ENCODE data around the gene CETN1.

CETN1 gene

DNA sequence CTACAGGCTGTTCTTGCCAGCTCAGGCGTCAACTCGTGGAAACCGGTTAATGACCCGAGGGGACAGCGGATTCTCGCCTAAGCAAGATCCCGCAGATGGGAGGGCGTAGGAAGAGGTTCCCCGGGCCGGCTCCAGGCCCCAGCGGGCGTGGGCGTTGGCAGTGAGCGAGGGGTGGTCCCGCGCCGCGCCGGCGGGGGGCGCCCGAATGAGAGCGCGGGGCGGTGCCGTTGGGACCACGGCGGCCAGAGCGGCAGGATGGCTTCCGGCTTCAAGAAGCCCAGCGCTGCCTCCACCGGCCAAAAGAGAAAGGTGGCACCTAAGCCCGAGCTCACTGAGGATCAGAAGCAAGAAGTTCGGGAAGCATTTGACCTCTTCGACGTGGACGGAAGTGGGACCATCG, at the start of gene CETN1:
TSS of gene CETN1 (plus strand) at position 227 of the 400 bp plus-strand sequence. CDS start at position 256, 29 bp downstream.
- DNase-seq: no peak

DNA sequence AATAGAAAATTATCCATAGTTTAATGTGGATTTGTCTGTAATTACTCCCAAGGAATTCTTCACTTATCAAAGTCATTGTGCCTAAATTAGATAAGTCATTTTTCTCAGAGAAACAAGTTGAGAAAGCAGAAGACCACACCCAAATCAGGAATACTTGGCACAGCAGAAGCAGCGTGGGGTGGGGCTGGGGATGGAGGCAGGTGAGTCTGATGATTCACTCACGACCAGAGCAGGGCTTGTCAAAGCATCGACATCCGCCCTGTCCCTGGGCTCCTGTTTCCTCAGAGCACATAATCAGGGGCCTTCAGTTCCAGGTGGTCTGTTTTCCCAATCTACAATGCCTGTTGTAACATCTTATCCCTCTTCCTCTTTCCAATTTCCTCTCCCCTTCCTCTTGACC, 48.2 kb upstream of the CETN1 start:
- DNase-seq: no peak

DNA sequence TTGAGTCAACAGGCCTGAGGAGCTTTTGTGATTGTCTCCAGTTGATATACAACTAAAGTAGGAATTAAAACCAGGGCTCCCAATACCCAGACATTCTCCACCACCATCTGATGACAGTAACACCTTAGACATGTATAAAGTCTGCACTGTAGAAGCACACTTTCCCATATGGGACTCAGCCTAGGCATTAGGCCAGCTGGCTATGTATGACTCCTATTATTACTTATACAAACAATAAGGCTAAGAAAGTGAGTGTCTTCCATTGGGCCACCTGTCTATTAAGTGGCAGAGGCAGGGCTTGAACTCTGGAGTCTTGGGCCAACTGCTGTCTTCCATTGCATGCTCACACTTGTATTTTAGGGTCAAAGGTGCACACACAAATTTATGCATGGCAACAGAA, 47.5 kb upstream of the CETN1 start:
- DNase-seq: no peak

DNA sequence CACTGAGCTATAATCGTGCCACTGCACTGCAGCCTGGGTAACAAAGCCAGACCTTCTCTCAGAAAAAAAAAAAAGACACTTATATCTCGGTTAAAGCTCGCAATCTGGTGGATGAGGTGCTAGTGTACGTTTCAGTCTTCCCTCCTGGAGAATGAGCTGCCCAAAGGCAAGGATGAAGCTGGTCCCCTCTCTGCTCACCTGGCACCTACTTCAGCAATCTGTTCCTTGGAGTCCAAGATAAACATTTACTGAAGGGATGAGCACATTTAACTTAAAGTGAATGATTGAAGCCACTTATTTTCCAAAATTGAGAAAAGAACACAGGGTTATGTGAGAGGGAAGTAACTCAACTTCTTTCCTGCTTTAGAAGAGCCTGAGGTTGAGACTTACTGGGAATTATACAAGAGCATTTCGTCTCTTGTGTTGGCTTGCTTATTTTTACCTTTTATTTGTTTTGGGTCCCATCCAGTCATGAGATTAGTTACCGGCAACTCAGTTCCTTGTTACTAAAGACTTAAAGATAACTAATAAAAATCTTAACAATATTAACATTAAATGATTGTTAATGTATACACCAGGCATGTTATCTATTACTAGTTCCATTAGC, 46.1 kb upstream of the CETN1 start:
- DNase-seq: no peak

DNA sequence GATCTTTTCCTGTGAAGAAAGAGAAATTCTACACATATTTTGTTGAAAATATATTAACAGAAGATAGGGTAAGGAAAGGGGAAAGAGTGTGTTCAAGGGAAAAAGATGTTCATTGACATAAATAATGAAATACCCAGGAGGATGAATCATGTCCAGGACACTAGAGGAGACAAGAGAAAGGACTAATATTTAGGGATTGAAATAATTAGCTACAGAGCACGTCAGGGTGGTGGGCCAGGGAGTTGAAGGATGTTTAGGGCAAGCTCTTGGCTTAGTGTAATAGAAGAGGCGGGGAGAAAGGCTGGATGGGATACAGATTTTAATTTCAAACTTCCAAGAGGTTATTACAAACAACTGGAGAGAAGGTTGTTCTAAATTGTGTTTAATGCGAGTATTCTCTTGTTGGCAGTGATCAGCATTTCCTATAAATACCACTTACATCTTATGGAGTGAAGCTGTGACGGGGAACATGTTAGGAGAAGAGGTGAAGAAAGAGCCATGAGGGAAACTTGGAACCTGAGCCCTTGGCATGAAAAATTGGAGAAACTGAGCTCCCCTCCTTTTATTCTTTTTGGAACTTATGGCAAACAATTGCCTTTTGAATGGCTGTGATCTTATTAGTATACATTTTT, 36.6 kb upstream of the CETN1 start:
- no peak for DNase-seq

DNA sequence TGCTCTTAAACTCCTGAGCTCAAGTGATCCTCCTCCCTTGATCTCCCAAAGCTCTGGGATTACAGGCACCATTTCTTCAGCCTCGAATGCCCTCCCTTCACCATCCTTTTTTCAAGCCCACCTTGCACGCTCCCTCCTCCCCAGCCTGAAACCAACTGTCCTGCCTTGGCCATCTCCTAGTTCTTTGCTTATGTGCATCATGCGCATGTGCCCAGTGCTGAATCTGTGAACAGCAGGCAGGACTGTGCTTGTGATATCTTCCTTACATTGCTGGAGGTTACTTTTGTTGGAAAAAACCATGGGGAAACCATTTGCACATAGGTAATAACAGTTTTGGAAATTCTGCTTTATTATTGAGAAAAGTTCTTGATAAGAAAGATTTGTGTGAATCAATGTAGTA, 30.2 kb upstream of the CETN1 start:
- DNase-seq: no peak

DNA sequence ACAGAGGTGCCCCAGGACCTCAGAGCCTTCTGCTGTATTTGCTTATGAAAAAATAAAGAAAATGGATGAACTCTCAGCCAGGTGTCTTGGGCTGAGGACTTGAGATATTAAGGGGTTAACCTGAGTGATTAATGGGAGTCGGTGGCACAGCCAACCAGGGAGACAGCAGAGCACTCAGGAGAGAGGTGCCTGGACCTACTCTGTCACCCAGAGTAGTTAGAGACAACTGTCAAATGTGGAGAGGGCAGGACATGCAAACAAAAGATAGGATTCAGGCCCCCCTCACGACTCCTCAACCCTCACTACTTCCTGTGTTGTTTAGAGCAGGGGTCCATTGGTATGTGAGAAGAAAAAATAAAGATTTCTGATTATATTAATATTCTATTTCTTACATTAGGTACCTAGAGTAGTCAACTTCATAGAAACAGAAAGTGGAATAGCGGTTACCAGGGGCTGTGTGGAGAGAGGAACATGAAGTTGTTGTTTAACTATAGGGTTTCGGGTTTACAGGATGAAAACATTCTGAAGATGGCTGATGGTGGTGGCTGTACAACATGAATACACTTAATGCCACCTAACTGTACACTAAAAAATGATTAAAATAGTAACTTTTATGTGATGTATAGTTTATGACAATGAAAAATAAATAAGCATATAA, 28.6 kb upstream of the CETN1 start:
- no peak for DNase-seq

DNA sequence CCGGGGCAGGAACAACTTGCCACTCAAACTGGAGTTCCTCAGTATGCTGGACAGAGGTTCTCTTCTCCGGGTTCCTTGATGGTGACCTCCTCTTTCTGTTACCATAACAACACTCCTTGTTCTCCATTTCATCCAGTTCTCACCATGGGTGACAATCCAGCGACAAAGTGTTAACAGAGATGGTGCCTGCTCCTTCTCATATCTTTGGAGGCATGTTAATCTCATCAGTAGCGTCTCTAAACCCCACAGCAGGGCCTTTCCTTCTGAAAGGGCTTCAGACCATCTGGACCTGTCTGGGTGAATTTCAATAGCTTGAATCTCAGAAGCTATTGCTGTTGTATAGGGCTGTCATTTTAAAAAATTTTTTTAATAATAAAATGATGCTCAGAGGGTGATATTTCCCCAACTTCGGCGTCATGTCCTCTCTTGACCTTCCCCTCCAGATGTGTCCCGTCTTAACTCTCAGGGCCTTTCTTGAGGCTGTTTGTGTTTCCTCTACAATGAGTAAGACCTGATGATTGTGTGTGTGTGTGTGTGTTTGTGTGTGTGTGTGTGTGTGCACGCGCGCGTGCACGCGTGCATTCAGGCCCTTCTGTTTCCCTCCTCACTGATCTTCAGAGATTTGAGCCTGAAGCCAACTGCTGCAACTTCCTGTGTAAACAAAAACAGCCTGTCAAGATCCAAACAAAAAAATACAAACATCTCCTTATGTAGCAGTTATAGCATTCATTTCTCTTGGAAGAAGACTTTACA, 24.3 kb upstream of the CETN1 start:
- DNase-seq: no peak

DNA sequence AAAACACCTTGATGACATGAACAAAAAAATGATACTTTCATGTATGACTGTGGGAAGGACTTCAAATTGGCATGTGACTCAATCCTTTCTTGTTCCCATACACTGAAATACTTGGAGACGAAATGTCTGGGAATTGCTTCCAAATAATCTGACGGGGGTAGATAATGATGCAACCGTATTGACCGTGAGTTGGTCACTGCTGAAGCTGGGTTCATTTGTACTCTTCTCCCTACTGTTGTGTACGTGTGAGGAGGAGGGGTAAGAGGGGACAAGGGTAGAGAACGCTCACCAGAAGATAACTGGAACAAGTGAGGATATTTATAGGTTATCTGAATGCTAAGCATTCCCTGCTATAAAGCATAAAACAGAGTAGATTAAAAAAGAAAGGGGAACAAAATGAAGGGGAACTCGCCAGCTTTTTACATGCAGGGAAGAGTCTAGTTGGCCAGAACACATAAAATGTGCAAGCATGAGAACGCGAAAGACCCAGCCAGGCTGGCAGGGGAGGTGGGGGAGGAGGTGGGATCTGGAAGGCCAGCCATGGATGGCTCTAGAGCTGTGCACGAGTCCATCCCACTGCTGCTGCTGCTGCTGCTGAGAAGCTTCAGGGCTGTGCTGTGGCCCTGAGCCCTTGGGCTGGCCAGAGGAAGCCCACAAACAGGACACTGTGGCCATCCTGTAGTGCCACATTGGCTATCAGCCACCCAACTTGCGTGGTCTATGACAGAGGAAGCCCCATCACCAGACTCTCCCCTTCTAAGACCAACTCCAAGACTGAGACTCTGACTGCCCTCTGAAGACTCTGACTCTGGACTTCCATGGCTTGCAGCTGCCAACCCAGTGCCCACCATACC, 15.2 kb upstream of the CETN1 start:
- DNase-seq: no peak

DNA sequence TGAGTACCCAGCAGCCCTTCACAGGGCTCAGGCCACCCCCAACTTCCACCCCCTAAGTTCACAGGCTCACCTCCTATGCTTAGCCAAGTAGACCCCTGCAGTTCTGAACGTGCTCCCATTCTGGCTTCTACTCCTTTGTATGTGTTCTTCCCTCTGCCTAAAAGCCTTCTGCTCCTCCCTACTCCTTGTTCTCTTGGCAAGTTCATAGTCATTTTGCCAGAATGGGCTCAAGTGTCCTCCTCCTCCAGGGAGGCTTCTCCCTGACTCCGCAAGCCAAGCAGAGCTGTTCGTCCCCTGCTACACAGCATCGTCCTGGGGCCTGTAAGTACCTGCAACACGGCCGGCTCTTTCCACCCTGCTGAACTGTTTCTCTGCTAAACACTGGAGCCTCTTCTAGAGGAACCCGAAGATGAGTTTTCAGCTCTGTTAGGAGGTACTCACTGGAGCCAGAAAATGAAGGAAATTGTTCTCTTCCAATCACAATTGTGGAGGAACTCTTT, 14.6 kb upstream of the CETN1 start:
- no peak for DNase-seq

DNA sequence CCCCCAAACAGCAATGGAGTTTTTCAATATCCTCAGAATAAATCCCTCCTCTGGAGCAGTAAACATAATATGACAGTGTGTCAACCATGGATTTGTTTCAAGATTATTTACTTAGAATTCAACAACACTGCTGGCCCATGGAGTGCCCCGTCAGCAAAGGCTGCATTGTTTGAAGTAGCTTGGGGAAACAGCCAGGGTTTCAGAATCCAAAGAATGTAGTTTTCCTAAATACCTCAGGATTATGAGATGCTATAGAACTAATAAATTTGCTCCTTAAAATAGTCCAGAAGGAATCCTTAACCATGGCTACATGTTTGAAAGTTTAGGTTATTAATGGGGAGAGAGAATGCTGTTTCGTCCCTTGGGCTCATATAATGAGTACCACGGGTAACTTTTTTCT, 13.1 kb upstream of the CETN1 start:
- peak; percentile 37 for DNase-seq

DNA sequence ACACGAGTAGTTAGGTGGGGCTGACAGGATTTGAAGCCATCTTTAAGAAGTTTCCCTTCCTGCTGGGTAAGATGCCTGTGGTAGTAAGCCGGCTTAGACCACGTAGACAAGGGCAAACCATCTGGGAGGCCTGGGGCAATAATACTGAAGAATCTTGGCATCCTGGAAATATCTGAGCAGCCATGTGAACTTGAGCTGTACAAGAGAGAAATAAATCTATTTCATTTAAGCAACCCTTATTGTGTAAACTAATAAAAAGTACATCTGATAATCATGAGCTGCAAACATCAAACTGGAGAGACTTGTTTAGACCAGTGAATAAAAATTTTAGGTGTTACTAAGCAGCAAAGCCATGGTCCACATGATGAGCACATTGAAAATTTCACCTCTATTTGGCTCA, 11.4 kb upstream of the CETN1 start:
- DNase-seq: no peak

DNA sequence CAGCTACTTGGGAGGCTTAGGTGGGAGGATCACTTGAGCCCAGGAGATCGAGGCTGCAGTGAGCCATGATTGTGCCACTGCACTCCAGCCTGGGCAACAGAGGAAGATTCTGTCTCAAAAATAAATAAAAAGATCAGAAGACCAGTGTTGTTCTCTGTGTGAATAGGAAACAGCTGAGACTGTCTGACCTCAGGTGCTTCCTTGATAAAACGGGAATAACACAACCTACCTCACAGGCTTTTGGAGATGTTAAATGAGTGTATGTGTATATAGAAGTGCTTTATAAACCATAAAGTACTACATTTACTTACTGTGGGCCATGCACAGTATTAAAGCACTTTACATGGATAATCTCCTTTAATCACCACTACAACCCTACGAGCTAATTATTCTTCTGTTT, 9.9 kb upstream of the CETN1 start:
- DNase-seq: no peak

DNA sequence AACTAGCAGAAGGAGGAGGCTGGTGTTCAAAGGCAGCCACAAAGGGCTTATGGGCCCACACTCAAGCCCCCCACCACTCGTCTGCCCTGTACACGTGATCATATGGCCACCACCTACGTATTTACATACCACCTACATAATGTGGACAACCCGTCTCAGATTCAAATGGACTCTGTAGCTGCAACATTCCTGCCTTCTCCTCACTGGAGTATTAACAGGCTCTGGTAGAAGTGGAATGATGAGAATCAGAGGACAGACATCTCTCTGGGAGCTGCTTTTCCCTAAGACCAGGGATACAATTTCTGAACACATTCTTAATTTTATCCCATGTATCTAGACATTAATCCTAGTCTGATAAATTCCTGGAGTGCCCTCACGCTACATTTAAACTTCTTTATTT, 9.5 kb upstream of the CETN1 start:
- DNase-seq: no peak

DNA sequence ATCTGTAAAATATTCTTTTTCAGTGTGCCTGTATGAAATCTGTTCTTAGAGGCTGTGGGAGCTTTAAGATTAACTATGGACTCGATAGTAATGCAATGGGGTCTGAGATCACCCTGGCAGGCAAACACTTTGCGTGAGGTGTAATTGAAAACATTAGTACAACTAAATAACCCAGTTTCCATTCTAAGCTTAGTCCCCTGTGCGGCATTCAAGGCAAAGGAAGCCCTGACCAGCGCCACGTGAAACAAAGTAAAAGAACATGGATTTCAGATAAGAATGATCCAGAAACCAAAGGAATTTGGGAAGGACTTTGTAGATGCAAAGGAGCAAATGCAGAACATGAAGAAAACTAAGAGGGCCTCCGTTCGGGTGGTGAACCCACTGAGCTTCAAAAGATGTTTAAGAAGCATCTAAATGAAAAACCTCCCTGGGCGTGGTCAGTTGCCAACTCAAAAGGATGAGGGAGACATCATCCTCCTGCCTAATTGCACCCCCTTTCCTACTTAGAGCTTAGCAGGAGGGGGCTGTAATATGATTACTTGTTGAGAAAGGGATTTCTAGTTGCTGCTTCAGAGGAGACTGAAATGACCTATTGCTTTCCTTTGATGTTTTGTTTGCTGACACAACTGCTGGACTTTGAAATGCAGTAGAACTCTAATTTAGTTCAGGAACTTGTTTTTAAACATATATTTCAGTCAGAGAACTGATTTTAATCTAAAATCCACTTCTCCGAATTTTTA, 7.9 kb upstream of the CETN1 start:
- DNase-seq: no peak

DNA sequence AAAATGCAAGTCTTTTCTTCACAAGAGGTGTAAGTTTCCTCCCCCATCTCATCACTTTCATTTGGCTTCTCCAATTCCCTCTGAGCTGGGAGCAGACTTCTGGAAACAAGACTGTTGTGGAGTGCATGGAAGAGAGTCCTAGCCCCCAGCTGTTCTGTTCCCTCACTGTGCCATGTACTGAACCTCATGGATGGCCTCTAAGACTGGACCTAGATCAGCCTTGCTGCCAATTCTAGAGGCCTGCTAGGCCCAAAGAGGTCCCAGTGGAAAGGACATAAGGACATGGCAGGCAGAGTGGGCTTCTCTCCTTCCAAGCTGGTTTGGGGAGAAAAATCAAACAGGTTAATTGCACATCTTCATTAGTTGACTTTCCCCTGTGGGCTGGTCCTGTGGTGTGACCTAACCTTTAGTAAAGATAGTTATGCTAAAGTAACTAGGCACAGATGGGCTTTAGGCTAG, 7.3 kb upstream of the CETN1 start:
- DNase-seq: no peak

DNA sequence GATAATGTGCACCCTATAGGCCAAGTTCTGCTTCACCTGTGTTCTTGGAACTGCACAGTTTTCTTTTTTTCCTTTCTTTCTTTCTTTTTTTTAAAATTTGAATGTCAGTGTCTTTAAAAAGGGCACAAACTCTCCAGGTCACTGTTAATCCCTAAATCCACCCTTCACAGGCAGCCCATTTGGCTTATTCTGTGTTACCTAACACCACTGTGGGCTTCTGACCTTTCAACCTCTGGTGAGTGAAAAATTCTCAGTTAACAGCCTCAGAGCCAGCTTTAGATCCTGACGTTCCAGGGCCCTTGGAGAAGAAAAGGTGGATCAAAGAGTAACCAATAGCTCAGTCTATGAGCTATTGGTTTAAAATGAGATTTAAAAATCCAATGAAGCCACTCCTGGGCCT, 6.8 kb upstream of the CETN1 start:
- DNase-seq: no peak

DNA sequence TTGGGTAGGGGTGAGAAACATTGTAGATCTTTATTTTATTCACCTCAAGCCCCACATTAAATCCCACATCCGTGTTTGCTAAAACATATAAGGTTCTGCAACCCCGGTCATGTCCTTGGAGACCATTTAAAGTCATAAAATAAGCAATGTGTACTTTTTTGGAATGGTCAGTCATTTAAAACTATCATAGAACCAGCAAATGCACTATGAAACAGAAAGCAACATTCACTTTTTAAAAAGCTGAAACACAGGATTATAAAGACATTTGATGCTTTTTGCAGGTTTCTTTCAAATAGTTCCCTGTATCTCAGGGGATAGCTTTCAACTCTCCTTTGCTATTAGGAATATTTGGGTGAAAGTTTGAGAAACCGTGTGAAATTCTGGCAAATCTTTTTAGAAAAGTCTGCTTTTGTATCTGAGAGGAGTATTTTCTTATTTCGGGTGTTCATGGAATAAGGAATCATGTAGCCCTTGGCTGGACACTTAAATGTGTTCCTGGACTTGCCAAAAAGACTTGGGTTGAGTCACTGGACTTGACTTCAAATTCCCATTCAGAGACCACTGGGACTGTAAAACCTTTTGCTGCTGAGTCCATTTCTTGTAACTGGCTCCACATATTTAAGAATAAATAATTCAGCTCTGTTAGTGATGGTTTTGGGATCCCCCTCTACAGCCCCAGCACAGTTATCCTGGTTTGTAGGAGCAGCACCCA, 5.9 kb upstream of the CETN1 start:
- DNase-seq: no peak

DNA sequence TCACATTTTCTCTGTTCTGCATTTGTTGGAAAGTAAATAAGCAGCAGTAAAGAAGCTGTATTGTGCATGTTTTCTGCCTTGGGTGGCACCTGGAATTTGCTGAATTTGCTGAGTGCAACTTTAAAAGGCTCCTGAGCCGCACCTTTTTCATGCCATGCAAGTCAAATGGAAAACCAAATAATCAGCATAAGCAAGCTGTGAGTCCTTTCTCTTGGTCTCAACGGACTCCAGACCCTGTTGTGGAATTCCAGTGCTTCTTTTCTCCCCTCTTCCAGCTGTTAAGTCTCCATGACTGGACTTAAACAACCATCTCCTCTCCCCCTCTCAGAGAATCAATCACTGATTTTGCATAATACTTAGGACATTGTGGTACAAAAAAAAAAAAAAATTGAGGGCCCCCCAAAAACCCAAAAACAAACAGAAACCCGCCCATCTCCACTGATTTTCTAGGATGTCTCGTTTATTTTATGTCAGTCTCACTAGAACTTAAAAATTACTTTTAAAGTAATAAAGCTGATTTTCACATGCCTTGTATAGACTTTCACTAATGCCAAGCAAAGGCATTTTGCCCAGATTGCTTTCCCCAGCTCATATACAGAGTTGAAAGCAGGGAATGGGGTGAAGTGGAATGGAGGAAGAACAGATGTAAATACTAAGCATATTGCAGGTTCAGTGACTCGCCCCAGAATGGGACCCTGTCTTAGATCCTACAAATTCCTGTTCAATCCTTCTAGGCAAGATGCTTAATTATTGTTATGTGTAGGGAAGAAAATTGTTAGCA, 5.1 kb upstream of the CETN1 start:
- no peak for DNase-seq

DNA sequence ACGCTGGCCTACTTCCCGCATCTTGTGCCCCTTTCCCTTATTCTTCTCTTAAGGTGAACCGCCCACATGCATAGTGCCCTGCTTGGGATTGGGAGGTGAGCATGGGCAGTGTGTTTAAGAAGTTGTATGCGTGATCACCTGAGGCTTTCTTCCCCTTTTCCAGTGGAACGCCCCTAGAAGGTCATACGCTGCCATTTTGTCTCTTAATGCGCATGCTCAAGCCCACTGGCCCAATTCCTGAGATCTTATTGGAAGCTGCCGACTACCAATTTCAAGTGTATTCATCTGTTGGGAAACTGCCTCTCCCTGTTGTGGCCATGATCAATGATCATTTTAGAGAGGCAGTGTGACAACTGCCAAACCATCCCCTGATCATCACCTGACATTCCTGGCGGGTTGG, 3.3 kb upstream of the CETN1 start:
- DNase-seq: no peak

All from DMS53 (cell line).